HG03520 (cell line): ENCODE measurements around the gene KLRK1.
A peak's percentile ranks its signal among the peaks of the same experiment; 100 is the strongest.
"Not testable (repeated sequence)": the region's sequence is repeated elsewhere in the genome, so short reads cannot be mapped to it uniquely, and the experiment has no call there.

Source experiments
- ATAC-seq: cut with Tn5 transposase; IDR thresholded peaks from one replicate; pipeline ENCODE4 v1.9.1; 2021; ENCODE audit warnings: mild to moderate bottlenecking, moderate library complexity; ENCODE audit not compliant: unreplicated experiment

The KLRK1 gene

GRCh38 chr12:10389904-10390303 is at the start of gene KLRK1:
KLRK1 (minus strand) TSS chr12:10390041; CDS start chr12:10388810, 1,231 bp downstream.
- no peak for ATAC-seq

GRCh38 chr12:10437601-10438000 is 47.8 kb upstream of the KLRK1 start:
- ATAC-seq = not testable (repeated sequence)

- not testable (repeated sequence) for ATAC-seq
Measured at GRCh38 chr12:10435816-10436215, 46.0 kb upstream of the KLRK1 start, which contains the start of gene KLRC2. KLRC2 (minus strand) TSS chr12:10436010; CDS start chr12:10435986, 24 bp downstream.

GRCh38 chr12:10430623-10431022 is 40.8 kb upstream of the KLRK1 start:
- ATAC-seq = not testable (repeated sequence)

- not testable (repeated sequence) for ATAC-seq
Measured at GRCh38 chr12:10425938-10426337, 36.1 kb upstream of the KLRK1 start.

GRCh38 chr12:10424260-10424899 is 34.5 kb upstream of the KLRK1 start:
- ATAC-seq = not testable (repeated sequence)

GRCh38 chr12:10422159-10422558 is 32.3 kb upstream of the KLRK1 start:
- not testable (repeated sequence) for ATAC-seq

- not testable (repeated sequence) for ATAC-seq
Measured at GRCh38 chr12:10420334-10420733, 30.5 kb upstream of the KLRK1 start, which contains the start of gene KLRC3. KLRC3 (minus strand) TSS chr12:10420595; CDS start chr12:10420550, 45 bp downstream.

- ATAC-seq = no peak
Measured at GRCh38 chr12:10409392-10409791, 19.6 kb upstream of the KLRK1 start, which contains the start of gene KLRC4. KLRC4 (minus strand) TSS chr12:10409757; CDS start chr12:10409575, 182 bp downstream.

- ATAC-seq = no peak
Measured at GRCh38 chr12:10408842-10409241, 19.0 kb upstream of the KLRK1 start.

GRCh38 chr12:10406725-10407124 is 16.9 kb upstream of the KLRK1 start:
- no peak for ATAC-seq

GRCh38 chr12:10405294-10405693 is 15.5 kb upstream of the KLRK1 start:
- ATAC-seq = no peak

GRCh38 chr12:10404798-10405197 is 15.0 kb upstream of the KLRK1 start:
- ATAC-seq = no peak

GRCh38 chr12:10400829-10401228 is 11.0 kb upstream of the KLRK1 start:
- no peak for ATAC-seq

- no peak for ATAC-seq
Measured at GRCh38 chr12:10398168-10398567, 8.3 kb upstream of the KLRK1 start.

GRCh38 chr12:10397296-10397695 is 7.5 kb upstream of the KLRK1 start:
- no peak for ATAC-seq

- ATAC-seq = not testable (repeated sequence)
Measured at GRCh38 chr12:10396176-10396575, 6.3 kb upstream of the KLRK1 start.

- ATAC-seq = peak; percentile 89
Measured at GRCh38 chr12:10395390-10395998, 5.7 kb upstream of the KLRK1 start.

GRCh38 chr12:10394531-10395152 is 4.8 kb upstream of the KLRK1 start:
- ATAC-seq = not testable (repeated sequence)

GRCh38 chr12:10393291-10393690 is 3.5 kb upstream of the KLRK1 start:
- ATAC-seq = no peak

- ATAC-seq = peak; percentile 54
Measured at GRCh38 chr12:10392394-10392930, 2.6 kb upstream of the KLRK1 start.
